Transverse colon (tissue), 4 donors: ENCODE results near the gene COMP.

Experiments used
- EP300 ChIP-seq: sonication (generic); formaldehyde crosslinking; IDR thresholded peaks from one replicate; pipeline ENCODE4 v1.6.1; 2017; ENCODE audit warnings: antibody characterized with exemption, low read depth
- POLR2A ChIP-seq: fragments of 450-650 bp; IDR thresholded peaks from one replicate; pipeline ENCODE4 v1.6.1; 2016; ENCODE audit warnings: antibody characterized with exemption, mild to moderate bottlenecking, moderate library complexity
- POLR2AphosphoS5 ChIP-seq, 3 donors: sonication (generic); formaldehyde crosslinking; IDR thresholded peaks; one replicate each; pipeline ENCODE4 v1.6.1; 2016; ENCODE audit warnings: antibody characterized with exemption in 3 of 3
- TF ChIP-seq, protein P1 (sequence below), 5 experiments: fragments of 200-600 bp in 3 of 5; fragments of 450-650 bp in 2 of 5; sonication (generic) in 3 of 5; IDR thresholded peaks; 1 replicate in 2 of 5; 2 replicates in 3 of 5; pipeline ENCODE4 v1.5.1; 2016 to 2017; ENCODE audit warnings: antibody characterized with exemption in 5 of 5, inconsistent platforms in 3 of 5, mild to moderate bottlenecking in 2 of 5, moderate library complexity in 1 of 5

DNA sequence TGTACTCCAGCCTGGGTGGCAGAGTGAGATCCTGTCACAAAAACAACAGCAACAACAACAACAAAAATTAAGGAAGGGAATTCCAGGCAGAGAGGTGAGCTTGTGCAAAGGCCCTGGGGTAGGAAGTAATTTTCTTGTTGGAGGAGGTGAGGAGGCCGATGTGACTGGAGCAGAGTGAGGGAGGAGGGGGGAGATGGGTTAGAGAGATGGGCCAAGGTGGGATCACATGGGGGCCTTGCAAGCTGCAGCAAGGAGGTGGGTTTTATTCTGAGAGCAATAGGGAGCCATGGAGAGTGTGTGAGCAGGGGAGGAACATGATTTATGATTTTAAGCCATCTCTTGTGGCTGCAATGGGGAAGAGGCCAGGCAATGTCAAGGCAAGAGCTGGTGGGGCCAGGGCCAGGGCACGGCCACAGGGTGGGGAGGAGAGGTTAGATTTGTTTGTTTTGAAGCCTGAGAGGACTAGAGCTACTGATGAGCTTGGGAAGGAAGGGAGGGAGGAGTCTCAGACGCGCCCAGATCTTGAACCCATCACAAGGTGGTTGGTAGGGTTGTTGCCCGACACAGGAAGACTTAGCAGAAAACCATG is 12.5 kb upstream of the COMP start:
- TF ChIP-seq, protein P1, sequence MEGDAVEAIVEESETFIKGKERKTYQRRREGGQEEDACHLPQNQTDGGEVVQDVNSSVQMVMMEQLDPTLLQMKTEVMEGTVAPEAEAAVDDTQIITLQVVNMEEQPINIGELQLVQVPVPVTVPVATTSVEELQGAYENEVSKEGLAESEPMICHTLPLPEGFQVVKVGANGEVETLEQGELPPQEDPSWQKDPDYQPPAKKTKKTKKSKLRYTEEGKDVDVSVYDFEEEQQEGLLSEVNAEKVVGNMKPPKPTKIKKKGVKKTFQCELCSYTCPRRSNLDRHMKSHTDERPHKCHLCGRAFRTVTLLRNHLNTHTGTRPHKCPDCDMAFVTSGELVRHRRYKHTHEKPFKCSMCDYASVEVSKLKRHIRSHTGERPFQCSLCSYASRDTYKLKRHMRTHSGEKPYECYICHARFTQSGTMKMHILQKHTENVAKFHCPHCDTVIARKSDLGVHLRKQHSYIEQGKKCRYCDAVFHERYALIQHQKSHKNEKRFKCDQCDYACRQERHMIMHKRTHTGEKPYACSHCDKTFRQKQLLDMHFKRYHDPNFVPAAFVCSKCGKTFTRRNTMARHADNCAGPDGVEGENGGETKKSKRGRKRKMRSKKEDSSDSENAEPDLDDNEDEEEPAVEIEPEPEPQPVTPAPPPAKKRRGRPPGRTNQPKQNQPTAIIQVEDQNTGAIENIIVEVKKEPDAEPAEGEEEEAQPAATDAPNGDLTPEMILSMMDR (IDR thresholded peaks at IDR 0.05): no peak
- no peak for TF ChIP-seq POLR2AphosphoS5 (IDR thresholded peaks at IDR 0.05)
- no peak for TF ChIP-seq POLR2A
- no peak for TF ChIP-seq EP300
